PC-9 (cell line): ENCODE results near the gene GFY. TPM values are rescaled to one million over a fixed set of nuclear protein-coding genes. Genes with fewer than 3 reads are reported as not detected.

Source experiments
- BruUV-seq: library from RNA; stranded (reverse); fragments of 400-500 nt; replicated peaks from 2 replicates; lab custom pipeline; 2021; lab: Mats Ljungman, UMichigan
- CTCF ChIA-PET: fragments of 300-600 bp; sonication (Branson Sonifier 250); formaldehyde crosslinking; loops from one replicate; lab custom pipeline; 2022; ENCODE audit warnings: antibody characterized with exemption; lab: Charles Lee
- POLR2A ChIA-PET: fragments of 300-600 bp; sonication (Branson Sonifier 250); formaldehyde crosslinking; loops from one replicate; lab custom pipeline; 2022; ENCODE audit warnings: antibody characterized with exemption; ENCODE audit not compliant: unreplicated experiment; lab: Charles Lee
- DNase-seq, 2 experiments: peaks; one replicate each; pipeline versions ENCODE4 v3.0.0 to v3.0.0-alpha.2; 2015 to 2022; ENCODE audit warnings: mixed read lengths in 1 of 2
- H2AFZ ChIP-seq: fragments of 200-600 bp; sonication (generic); 2 replicates; pipeline ENCODE4 v1.8.1; 2017; ENCODE audit warnings: antibody characterized with exemption
- H3F3A ChIP-seq: fragments of 200-600 bp; sonication (generic); 2 replicates; pipeline ENCODE4 v1.8.1; 2017; ENCODE audit warnings: antibody characterized with exemption, mild to moderate bottlenecking, low read depth; ENCODE audit not compliant: insufficient read depth
- H3K27ac ChIP-seq: fragments of 200-600 bp; sonication (generic); 2 replicates; pipeline ENCODE4 v1.6.1; 2016; ENCODE audit warnings: mixed run types
- H3K27me3 ChIP-seq: fragments of 200-600 bp; sonication (generic); 2 replicates; pipeline ENCODE4 v1.6.1; 2016; ENCODE audit warnings: low read depth, mixed run types; ENCODE audit not compliant: insufficient read depth
- H3K36me3 ChIP-seq: fragments of 200-600 bp; sonication (generic); 2 replicates; pipeline ENCODE4 v1.6.1; 2016; ENCODE audit warnings: low read depth, mixed run types
- H3K4me1 ChIP-seq: fragments of 200-600 bp; sonication (generic); replicated peaks from 2 replicates; pipeline ENCODE4 v1.6.1; 2016; ENCODE audit warnings: mixed run types; ENCODE audit not compliant: insufficient read depth
- H3K4me2 ChIP-seq: fragments of 200-600 bp; sonication (generic); 2 replicates; pipeline ENCODE4 v1.6.1; 2017; ENCODE audit warnings: mixed run types
- H3K4me3 ChIP-seq: fragments of 200-600 bp; sonication (generic); 2 replicates; pipeline ENCODE4 v1.6.1; 2016; ENCODE audit warnings: mixed run types
- H3K79me2 ChIP-seq: fragments of 200-600 bp; sonication (generic); 2 replicates; pipeline ENCODE4 v1.6.1; 2017; ENCODE audit warnings: low read depth, mixed run types
- H3K9me2 ChIP-seq: fragments of 200-600 bp; sonication (generic); 2 replicates; pipeline ENCODE4 v1.8.1; 2017; ENCODE audit warnings: mild to moderate bottlenecking; ENCODE audit not compliant: insufficient read depth
- H3K9me3 ChIP-seq: fragments of 200-600 bp; sonication (generic); 2 replicates; pipeline ENCODE4 v1.8.1; 2016; ENCODE audit warnings: low read depth; ENCODE audit not compliant: insufficient read depth
- H4K20me1 ChIP-seq: fragments of 200-600 bp; sonication (generic); 2 replicates; pipeline ENCODE4 v1.8.1; 2017; ENCODE audit not compliant: insufficient read depth
- CTCF ChIP-seq: fragments of 200-600 bp; sonication (generic); conservative IDR thresholded peaks from 2 replicates; pipeline ENCODE4 v1.6.1; 2017; ENCODE audit warnings: mixed run types, antibody characterized with exemption, mild to moderate bottlenecking, moderate library complexity
- EZH2 ChIP-seq: fragments of 200-600 bp; sonication (generic); IDR thresholded peaks from 2 replicates; pipeline ENCODE4 v1.8.0; 2017; ENCODE audit warnings: antibody characterized with exemption, low read depth
- intact Hi-C: fragments of 100-400 bp; cut with micrococcal nuclease; formaldehyde crosslinking; loops from one replicate; pipeline ENCODE4 v1.10.0; 2022; ENCODE audit not compliant: unreplicated experiment
- total RNA-seq: library from RNA; stranded (reverse); gene quantifications from 2 replicates; pipeline ENCODE4 v1.2.3, GENCODE V29; 2021

Gene GFY
- total RNA-seq, 1 experiment from 2014 or later: not detected

- Histone ChIP-seq H3K27ac (no peak within 1 kb of the TSS), H3K4me2 (no peak within 1 kb of the TSS), H3K36me3 (no peaks in the 10 kb centered on the region), H3F3A (no peaks in the 10 kb centered on the region), H3K9me2 (no peaks in the 10 kb centered on the region), H3K27me3 (peaks cover 98% of the 10 kb centered on the region), H3K9me3 (no peaks in the 10 kb centered on the region), H3K4me1 (no peaks in the 10 kb centered on the region), H3K4me3 (no peak within 1 kb of the TSS), H4K20me1 (no peaks in the 10 kb centered on the region), H3K79me2 (no peaks in the 10 kb centered on the region), H2AFZ (no peak within 1 kb of the TSS)
- BruUV-seq: no TSS peak
- intact Hi-C loops: no loop called here
- POLR2A ChIA-PET: no interaction called here
- no peak for DNase-seq
- TF ChIP-seq CTCF (no peak), EZH2 (no peak)
- CTCF ChIA-PET: interaction anchor here (0.6 kb wide), 1 partner anchor 95 kb away, joined by 4 read pairs; no protein-coding TSS in a partner anchor
These were observed 1.9 kb upstream of the GFY start, which contains the start of gene PTH2 for GRCh38 chr19:49423071-49423984. PTH2 (minus strand) TSS chr19:49423441; CDS start chr19:49423339, 102 bp downstream.

- POLR2A ChIA-PET: no interaction called here
- CTCF ChIA-PET: interaction anchor here (0.6 kb wide), 1 partner anchor 96 kb away, joined by 4 read pairs; no protein-coding TSS in a partner anchor
- no peaks in the 10 kb centered on the region for H3K4me1 ChIP-seq
- no peaks in the 10 kb centered on the region for H3F3A ChIP-seq
- no peaks in the 10 kb centered on the region for H3K9me3 ChIP-seq
- intact Hi-C loops: no loop called here
- TF ChIP-seq EZH2 (no peak), CTCF (no peak)
- H4K20me1 ChIP-seq: no peaks in the 10 kb centered on the region
- H3K36me3 ChIP-seq: no peaks in the 10 kb centered on the region
- H3K4me3 ChIP-seq: no peak overlapping the region
- DNase-seq: no peak
- H3K27me3 ChIP-seq: peaks cover 98% of the 10 kb centered on the region
- no peak overlapping the region for H2AFZ ChIP-seq
- H3K79me2 ChIP-seq: no peaks in the 10 kb centered on the region
- no peak overlapping the region for H3K27ac ChIP-seq
- no TSS peak for BruUV-seq
- no peak overlapping the region for H3K4me2 ChIP-seq
- H3K9me2 ChIP-seq: no peaks in the 10 kb centered on the region
These were observed 1.2 kb upstream of the GFY start for GRCh38 chr19:49423985-49424303.

- Histone ChIP-seq H4K20me1 (no peaks in the 10 kb centered on the region), H3K4me3 (no peak overlapping the region), H3K9me2 (no peaks in the 10 kb centered on the region), H3K36me3 (no peaks in the 10 kb centered on the region), H3K9me3 (no peaks in the 10 kb centered on the region), H3K4me2 (no peak overlapping the region), H3K27ac (no peak overlapping the region), H3F3A (no peaks in the 10 kb centered on the region), H3K4me1 (no peaks in the 10 kb centered on the region), H2AFZ (no peak overlapping the region), H3K27me3 (peaks cover 97% of the 10 kb centered on the region), H3K79me2 (no peaks in the 10 kb centered on the region)
- ChIA-PET CTCF (interaction anchor here (0.6 kb wide), 1 partner anchor 120 kb away, joined by 5 read pairs; no protein-coding TSS in a partner anchor), POLR2A (interaction anchor here (0.6 kb wide), 1 partner anchor 10 kb away, joined by 4 read pairs; no protein-coding TSS in a partner anchor)
- intact Hi-C loops: no loop called here
- no peak for TF ChIP-seq CTCF
- TF ChIP-seq EZH2: no peak
- BruUV-seq: no TSS peak
- DNase-seq: peak in 1 of 2 experiments; percentile 27
These were observed 869 bp downstream of the GFY start for GRCh38 chr19:49425922-49426592.
